ENCODE results near the gene ADCY4.
A peak's percentile ranks its signal among the peaks of the same experiment; 100 is the strongest.
"Not testable (repeated sequence)": the region's sequence is repeated elsewhere in the genome, so short reads cannot be mapped to it uniquely, and the experiment has no call there.

The ADCY4 gene

DNA sequence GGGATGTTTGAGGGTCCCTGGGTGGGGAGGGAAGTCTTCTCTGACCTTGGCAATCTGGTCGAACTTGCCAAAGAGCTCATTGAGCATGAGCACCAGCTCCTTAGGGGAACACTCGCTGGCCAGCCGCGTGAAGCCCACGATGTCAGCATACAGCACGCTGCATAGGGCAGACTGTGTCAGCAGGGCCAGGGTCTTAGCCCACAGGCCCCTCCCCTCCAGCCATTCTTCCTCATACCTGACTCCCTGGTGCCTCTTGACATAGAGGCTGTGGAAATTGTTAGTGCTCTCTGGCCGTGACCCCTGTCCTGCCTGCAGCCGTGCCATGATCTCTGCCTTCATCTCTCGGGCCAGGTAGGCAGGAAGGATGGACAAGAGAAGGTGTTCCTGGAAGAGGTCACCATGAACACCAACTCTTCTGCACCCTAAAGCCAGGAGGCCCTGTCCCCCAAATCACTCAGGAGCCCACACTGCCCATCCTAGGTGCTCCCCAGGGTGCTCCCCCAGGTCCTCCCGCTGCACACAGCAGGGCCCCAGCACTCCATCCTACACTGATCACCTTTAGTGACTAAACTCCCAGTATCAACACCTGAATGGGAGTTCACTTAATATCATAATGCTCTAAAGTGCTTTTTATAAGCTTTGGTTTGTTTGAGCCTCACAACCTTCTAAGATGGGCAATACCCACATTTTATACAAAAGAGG is 3.7 kb downstream of the ADCY4 start:
- H3K4me3 ChIP-seq (replicated peaks; ENCODE audit: low read depth, low read length) = no peak overlapping the region

DNA sequence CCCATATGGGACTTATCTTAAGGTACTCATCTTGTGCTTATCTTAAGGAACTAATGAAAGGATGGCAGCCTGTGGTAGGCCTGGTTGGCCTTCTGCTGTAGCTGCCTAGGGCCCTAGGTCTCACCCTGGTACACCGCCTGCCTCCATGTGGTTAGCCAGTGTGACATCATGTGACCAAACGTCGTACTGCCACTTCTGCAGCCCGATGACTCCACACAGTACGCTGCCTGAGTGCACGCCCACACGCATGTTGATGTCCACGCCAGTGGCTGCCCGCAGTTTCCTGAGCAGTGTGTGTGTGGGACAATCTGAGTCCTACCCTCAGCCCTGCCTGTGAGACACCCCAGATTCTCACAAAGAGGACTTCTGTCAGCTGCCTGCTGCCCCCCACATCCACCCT is 5.1 kb downstream of the ADCY4 start:
- TF ChIP-seq, protein P1, sequence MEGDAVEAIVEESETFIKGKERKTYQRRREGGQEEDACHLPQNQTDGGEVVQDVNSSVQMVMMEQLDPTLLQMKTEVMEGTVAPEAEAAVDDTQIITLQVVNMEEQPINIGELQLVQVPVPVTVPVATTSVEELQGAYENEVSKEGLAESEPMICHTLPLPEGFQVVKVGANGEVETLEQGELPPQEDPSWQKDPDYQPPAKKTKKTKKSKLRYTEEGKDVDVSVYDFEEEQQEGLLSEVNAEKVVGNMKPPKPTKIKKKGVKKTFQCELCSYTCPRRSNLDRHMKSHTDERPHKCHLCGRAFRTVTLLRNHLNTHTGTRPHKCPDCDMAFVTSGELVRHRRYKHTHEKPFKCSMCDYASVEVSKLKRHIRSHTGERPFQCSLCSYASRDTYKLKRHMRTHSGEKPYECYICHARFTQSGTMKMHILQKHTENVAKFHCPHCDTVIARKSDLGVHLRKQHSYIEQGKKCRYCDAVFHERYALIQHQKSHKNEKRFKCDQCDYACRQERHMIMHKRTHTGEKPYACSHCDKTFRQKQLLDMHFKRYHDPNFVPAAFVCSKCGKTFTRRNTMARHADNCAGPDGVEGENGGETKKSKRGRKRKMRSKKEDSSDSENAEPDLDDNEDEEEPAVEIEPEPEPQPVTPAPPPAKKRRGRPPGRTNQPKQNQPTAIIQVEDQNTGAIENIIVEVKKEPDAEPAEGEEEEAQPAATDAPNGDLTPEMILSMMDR (IDR thresholded peaks at IDR 0.05; ENCODE audit: low read length, missing control alignments) = no peak
- H3K4me3 ChIP-seq (replicated peaks; ENCODE audit: low read depth, low read length) = no peak overlapping the region
- no peak for DNase-seq (ENCODE audit: low read depth)

More for the DNA sequence above, 3.7 kb downstream of the ADCY4 start:
- no peak for DNase-seq (ENCODE audit: low read depth)
- TF ChIP-seq, protein P1 (IDR thresholded peaks at IDR 0.05; ENCODE audit: low read length, missing control alignments) = no peak

DNA sequence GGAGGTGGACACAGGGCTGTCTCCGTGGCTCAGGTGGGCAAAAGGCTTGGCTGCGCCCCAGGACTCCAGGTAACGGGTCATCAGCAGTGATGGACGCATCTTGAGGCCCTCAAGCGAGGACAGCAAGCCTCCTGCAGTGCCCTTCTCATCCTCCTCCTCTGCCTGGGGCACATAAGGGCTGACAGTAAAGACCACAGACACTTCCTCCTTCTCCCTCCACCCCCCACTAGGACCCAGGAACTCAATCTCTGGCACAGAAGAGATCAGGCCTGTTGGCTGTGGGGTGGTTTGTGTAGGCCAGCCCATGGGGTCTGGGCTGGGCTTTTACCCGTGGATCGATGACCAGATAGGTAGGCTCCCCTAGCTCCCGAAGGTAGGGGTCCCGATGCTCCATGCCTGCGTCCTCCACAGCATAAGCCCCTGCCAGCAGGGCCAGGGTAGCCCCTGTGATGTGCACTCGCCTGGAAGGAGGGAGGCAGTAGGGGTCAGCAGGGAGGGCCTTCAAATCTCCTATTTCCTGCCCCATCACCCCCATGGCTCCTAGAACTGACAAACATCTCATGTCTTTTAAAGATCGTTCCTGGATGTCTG is 5.7 kb downstream of the ADCY4 start:
- no peak overlapping the region for H3K4me3 ChIP-seq (replicated peaks; ENCODE audit: low read depth, low read length)
- no peak for DNase-seq (ENCODE audit: low read depth)
- TF ChIP-seq, protein P1 (IDR thresholded peaks at IDR 0.05; ENCODE audit: low read length, missing control alignments) = no peak

DNA sequence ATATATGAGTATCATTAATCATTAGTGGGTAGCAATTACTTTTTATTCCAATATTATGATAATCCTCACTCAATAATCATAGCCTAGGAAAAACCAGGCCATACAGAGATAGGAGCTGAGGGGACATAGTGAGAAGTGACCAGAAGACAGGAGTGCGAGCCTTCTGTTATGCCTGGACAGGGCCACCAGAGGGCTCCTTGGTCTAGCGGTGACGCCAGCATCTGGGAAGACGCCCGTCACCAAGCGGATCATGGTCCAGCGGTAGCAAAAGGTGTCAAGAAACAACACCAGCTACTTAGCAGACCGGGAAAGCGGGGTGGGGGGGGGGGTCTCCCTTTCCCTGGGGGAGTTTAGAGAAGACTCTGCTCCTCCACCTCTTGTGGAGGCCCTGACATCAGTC is 7.0 kb downstream of the ADCY4 start:
- DNase-seq (ENCODE audit: low read depth) = peak; percentile 33
- H3K4me3 ChIP-seq (replicated peaks; ENCODE audit: low read depth, low read length) = not testable (repeated sequence)
- TF ChIP-seq, protein P1 (IDR thresholded peaks at IDR 0.05; ENCODE audit: low read length, missing control alignments) = peak; percentile 32

DNA sequence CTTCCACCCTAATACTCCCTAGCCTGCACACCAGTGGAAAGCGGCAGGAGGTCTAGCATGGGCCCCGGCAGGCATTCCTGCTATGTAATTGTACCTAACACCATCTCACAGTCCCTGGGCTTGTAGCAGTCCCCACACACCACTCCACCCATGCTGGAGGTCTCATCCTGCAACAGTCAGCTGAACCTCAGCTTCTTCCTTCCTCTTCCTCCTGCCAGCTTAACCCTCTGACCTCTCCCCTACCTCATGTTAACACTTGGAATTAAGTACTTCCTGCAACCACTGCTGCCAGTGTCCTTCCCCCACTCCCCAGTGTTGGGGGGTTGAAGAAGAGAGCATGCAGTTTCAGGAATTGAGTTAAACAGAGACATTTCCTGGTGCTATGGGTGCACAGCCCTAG is 7.6 kb downstream of the ADCY4 start:
- H3K4me3 ChIP-seq (replicated peaks; ENCODE audit: low read depth, low read length) = no peak overlapping the region
- DNase-seq (ENCODE audit: low read depth) = no peak
- TF ChIP-seq, protein P1 (IDR thresholded peaks at IDR 0.05; ENCODE audit: low read length, missing control alignments) = no peak

DNA sequence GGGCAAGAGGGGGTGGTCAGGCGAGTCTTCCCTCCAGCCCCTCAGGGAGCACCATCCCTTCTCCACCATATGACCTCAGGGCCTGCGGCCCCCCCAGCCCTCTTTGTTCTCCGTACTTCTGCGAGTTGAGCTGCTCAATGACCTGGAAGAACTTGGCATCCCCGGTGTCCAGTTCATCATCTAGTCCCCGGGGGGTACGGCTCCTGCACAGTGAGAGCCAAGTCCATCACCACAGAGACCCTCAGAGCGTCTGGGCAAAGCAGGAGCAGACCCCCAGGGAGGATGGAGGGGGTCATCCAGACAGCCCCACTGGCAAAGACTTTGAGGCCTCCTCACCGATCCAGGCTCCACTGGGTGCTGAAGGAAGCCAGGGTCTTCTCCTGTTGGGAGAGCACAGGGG is 8.9 kb downstream of the ADCY4 start:
- no peak for DNase-seq (ENCODE audit: low read depth)
- H3K4me3 ChIP-seq (replicated peaks; ENCODE audit: low read depth, low read length) = no peak overlapping the region
- TF ChIP-seq, protein P1 (IDR thresholded peaks at IDR 0.05; ENCODE audit: low read length, missing control alignments) = no peak
